SK-N-SH treated with all-trans-retinoic acid at 6 μM for 48 hours (cell line): ENCODE data around the gene LGI1.
A peak's percentile ranks its signal among the peaks of the same experiment; 100 is the strongest.

Source experiments
- ATAC-seq: fragments of 200-7000 bp; cut with Tn5 transposase; 3 replicates; pipeline ENCODE4 v1.9.1; 2020; ENCODE audit warnings: mild to moderate bottlenecking, moderate library complexity
- ARNTL ChIP-seq: fragments of 450-650 bp; formaldehyde crosslinking; IDR thresholded peaks from 2 replicates; pipeline ENCODE4 v1.5.0; 2020; ENCODE audit warnings: low read depth, mild to moderate bottlenecking, moderate library complexity, borderline replicate concordance
- BACH2 ChIP-seq: fragments of 250-450 bp; sonication (Bioruptor Pico); IDR thresholded peaks from 2 replicates; pipeline ENCODE4 v1.9.0; 2021; ENCODE audit warnings: mild to moderate bottlenecking, borderline replicate concordance
- CSDC2 ChIP-seq: fragments of 250-450 bp; sonication (Bioruptor Pico); IDR thresholded peaks from 2 replicates; pipeline ENCODE4 v1.5.0; 2020; ENCODE audit warnings: mild to moderate bottlenecking, moderate library complexity
- ESRRG ChIP-seq: fragments of 250-450 bp; sonication (Bioruptor Pico); IDR thresholded peaks from 2 replicates; pipeline ENCODE4 v1.6.1; 2021; ENCODE audit warnings: mild to moderate bottlenecking
- GLIS3 ChIP-seq: fragments of 250-450 bp; sonication (Bioruptor Pico); IDR thresholded peaks from 2 replicates; pipeline ENCODE4 v1.5.0; 2020; ENCODE audit warnings: mild to moderate bottlenecking, moderate library complexity
- ISL1 ChIP-seq: fragments of 250-450 bp; sonication (Bioruptor Pico); IDR thresholded peaks from 2 replicates; pipeline ENCODE4 v2.1.2; 2022; ENCODE audit warnings: mild to moderate bottlenecking, moderate library complexity
- OSR1 ChIP-seq: fragments of 250-450 bp; sonication (Bioruptor Pico); IDR thresholded peaks from 2 replicates; pipeline ENCODE4 v1.8.0; 2022; ENCODE audit warnings: moderate library complexity, mild to moderate bottlenecking, inconsistent platforms
- SNAI2 ChIP-seq: fragments of 250-450 bp; sonication (Bioruptor Pico); IDR thresholded peaks from 2 replicates; pipeline ENCODE4 v1.5.0; 2020; ENCODE audit warnings: mild to moderate bottlenecking, moderate library complexity
- TCF4 ChIP-seq: fragments of 250-450 bp; sonication (Bioruptor Pico); IDR thresholded peaks from 2 replicates; pipeline ENCODE4 v1.8.0; 2021; ENCODE audit warnings: mild to moderate bottlenecking, moderate library complexity, borderline replicate concordance
- TOX ChIP-seq: fragments of 250-450 bp; sonication (Bioruptor Pico); IDR thresholded peaks from 2 replicates; pipeline ENCODE4 v1.8.0; 2021; ENCODE audit warnings: mild to moderate bottlenecking, moderate library complexity, borderline replicate concordance
- ZC3H10 ChIP-seq: fragments of 250-450 bp; sonication (Bioruptor Pico); IDR thresholded peaks from 2 replicates; pipeline ENCODE4 v1.5.1; 2021; ENCODE audit warnings: mild to moderate bottlenecking, moderate library complexity
- ZFP3 ChIP-seq: fragments of 250-450 bp; sonication (Bioruptor Pico); IDR thresholded peaks from 2 replicates; pipeline ENCODE4 v1.5.0; 2020; ENCODE audit warnings: mild to moderate bottlenecking, moderate library complexity
- ZFP30 ChIP-seq: fragments of 450-650 bp; formaldehyde crosslinking; IDR thresholded peaks from 2 replicates; pipeline ENCODE4 v1.5.0; 2022; ENCODE audit warnings: mild to moderate bottlenecking, moderate library complexity
- ZNF565 ChIP-seq: fragments of 450-650 bp; formaldehyde crosslinking; conservative IDR thresholded peaks from 2 replicates; pipeline ENCODE4 v1.5.0; 2020; ENCODE audit warnings: low read depth, mild to moderate bottlenecking, moderate library complexity
- ZNF70 ChIP-seq: fragments of 450-650 bp; formaldehyde crosslinking; IDR thresholded peaks from 2 replicates; pipeline ENCODE4 v1.5.0; 2020; ENCODE audit warnings: mild to moderate bottlenecking, moderate library complexity
- ZNF8 ChIP-seq: fragments of 450-650 bp; formaldehyde crosslinking; IDR thresholded peaks from 2 replicates; pipeline ENCODE4 v1.5.0; 2020; ENCODE audit warnings: mild to moderate bottlenecking, moderate library complexity
- TF ChIP-seq, protein P1 (sequence below): fragments of 250-450 bp; sonication (Bioruptor Pico); IDR thresholded peaks from 2 replicates; pipeline ENCODE4 v1.5.0; 2020; ENCODE audit warnings: mild to moderate bottlenecking, moderate library complexity
- TF ChIP-seq, protein P2 (sequence below): fragments of 250-450 bp; sonication (Bioruptor Pico); IDR thresholded peaks from 2 replicates; pipeline ENCODE4 v1.8.0; 2020; ENCODE audit warnings: mild to moderate bottlenecking, moderate library complexity, borderline replicate concordance
- TF ChIP-seq, protein P3 (sequence below): fragments of 250-450 bp; sonication (Bioruptor Pico); IDR thresholded peaks from 2 replicates; pipeline ENCODE4 v1.5.1; 2020; ENCODE audit warnings: low read depth, mild to moderate bottlenecking, moderate library complexity
- TF ChIP-seq, protein P4 (sequence below): fragments of 250-450 bp; sonication (Bioruptor Pico); IDR thresholded peaks from 2 replicates; pipeline ENCODE4 v1.5.1; 2021; ENCODE audit warnings: mild to moderate bottlenecking, moderate library complexity

The LGI1 gene

DNA sequence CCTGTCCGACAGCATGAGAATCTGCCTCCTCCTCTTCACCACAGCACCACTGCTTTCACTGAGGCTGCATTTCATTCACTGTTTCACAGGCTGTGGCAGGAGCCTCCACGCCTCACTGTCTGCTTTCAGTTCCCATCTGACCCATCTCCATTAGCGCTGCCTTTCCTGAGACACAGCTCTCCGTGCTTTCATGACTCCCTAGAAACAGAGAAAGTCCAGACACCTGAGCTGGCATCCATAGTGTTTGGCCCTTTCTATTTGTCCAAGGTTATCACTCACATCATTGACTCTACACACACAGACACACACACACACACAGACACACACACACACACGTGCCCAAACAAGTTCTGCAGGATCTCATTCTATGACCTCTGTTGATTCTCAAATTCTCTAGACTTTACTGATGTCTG, 5.2 kb downstream of the LGI1 start:
- ATAC-seq: no peak
- TF ChIP-seq, protein P1, sequence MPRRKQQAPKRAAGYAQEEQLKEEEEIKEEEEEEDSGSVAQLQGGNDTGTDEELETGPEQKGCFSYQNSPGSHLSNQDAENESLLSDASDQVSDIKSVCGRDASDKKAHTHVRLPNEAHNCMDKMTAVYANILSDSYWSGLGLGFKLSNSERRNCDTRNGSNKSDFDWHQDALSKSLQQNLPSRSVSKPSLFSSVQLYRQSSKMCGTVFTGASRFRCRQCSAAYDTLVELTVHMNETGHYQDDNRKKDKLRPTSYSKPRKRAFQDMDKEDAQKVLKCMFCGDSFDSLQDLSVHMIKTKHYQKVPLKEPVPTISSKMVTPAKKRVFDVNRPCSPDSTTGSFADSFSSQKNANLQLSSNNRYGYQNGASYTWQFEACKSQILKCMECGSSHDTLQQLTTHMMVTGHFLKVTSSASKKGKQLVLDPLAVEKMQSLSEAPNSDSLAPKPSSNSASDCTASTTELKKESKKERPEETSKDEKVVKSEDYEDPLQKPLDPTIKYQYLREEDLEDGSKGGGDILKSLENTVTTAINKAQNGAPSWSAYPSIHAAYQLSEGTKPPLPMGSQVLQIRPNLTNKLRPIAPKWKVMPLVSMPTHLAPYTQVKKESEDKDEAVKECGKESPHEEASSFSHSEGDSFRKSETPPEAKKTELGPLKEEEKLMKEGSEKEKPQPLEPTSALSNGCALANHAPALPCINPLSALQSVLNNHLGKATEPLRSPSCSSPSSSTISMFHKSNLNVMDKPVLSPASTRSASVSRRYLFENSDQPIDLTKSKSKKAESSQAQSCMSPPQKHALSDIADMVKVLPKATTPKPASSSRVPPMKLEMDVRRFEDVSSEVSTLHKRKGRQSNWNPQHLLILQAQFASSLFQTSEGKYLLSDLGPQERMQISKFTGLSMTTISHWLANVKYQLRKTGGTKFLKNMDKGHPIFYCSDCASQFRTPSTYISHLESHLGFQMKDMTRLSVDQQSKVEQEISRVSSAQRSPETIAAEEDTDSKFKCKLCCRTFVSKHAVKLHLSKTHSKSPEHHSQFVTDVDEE: no peak
- TF ChIP-seq ZNF70 (CRISPR knock-in tag): 0 out of 2 replicates have a peak, but pooled peaks have one; percentile 19

DNA sequence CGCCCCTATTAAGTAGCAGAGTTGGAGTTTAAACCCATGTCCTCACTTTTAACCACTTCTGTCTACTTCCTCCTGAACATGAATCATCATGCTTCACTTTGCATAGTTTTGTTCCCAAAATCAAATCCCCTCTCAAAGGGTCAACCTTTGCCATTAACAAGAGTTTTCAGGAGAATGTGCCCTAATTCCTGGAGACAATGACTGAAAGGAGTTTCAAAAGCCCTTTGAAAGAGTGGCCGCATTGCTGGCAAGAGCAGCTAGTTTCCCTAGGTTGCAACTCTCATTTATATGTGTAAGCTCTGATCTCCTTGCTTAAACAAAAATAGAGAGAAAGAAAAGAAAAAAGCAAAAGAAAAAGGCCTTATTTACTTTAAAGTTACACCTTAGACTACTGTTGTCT, 9.2 kb downstream of the LGI1 start:
- no peak for ATAC-seq
- no peak for TF ChIP-seq CSDC2 (CRISPR knock-in tag)
- TF ChIP-seq ESRRG (CRISPR knock-in tag): no peak
- no peak for TF ChIP-seq OSR1 (CRISPR knock-in tag)
- no peak for TF ChIP-seq BACH2 (CRISPR knock-in tag)
- TF ChIP-seq, protein P2, sequence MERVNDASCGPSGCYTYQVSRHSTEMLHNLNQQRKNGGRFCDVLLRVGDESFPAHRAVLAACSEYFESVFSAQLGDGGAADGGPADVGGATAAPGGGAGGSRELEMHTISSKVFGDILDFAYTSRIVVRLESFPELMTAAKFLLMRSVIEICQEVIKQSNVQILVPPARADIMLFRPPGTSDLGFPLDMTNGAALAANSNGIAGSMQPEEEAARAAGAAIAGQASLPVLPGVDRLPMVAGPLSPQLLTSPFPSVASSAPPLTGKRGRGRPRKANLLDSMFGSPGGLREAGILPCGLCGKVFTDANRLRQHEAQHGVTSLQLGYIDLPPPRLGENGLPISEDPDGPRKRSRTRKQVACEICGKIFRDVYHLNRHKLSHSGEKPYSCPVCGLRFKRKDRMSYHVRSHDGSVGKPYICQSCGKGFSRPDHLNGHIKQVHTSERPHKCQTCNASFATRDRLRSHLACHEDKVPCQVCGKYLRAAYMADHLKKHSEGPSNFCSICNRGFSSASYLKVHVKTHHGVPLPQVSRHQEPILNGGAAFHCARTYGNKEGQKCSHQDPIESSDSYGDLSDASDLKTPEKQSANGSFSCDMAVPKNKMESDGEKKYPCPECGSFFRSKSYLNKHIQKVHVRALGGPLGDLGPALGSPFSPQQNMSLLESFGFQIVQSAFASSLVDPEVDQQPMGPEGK (CRISPR knock-in tag): no peak
- TF ChIP-seq, protein P1: no peak
- TF ChIP-seq ZNF8 (CRISPR knock-in tag): no peak
- TF ChIP-seq, protein P3, sequence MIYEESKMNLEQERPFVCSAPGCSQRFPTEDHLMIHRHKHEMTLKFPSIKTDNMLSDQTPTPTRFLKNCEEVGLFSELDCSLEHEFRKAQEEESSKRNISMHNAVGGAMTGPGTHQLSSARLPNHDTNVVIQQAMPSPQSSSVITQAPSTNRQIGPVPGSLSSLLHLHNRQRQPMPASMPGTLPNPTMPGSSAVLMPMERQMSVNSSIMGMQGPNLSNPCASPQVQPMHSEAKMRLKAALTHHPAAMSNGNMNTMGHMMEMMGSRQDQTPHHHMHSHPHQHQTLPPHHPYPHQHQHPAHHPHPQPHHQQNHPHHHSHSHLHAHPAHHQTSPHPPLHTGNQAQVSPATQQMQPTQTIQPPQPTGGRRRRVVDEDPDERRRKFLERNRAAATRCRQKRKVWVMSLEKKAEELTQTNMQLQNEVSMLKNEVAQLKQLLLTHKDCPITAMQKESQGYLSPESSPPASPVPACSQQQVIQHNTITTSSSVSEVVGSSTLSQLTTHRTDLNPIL (CRISPR knock-in tag): no peak
- TF ChIP-seq ZNF70 (CRISPR knock-in tag): no peak
- TF ChIP-seq GLIS3 (CRISPR knock-in tag): no peak
- TF ChIP-seq ISL1 (CRISPR knock-in tag): no peak
- TF ChIP-seq TCF4 (CRISPR knock-in tag): no peak
- TF ChIP-seq ZNF565 (CRISPR knock-in tag): no peak
- TF ChIP-seq SNAI2 (CRISPR knock-in tag): no peak
- no peak for TF ChIP-seq ZFP3 (CRISPR knock-in tag)
- TF ChIP-seq ZC3H10: no peak

DNA sequence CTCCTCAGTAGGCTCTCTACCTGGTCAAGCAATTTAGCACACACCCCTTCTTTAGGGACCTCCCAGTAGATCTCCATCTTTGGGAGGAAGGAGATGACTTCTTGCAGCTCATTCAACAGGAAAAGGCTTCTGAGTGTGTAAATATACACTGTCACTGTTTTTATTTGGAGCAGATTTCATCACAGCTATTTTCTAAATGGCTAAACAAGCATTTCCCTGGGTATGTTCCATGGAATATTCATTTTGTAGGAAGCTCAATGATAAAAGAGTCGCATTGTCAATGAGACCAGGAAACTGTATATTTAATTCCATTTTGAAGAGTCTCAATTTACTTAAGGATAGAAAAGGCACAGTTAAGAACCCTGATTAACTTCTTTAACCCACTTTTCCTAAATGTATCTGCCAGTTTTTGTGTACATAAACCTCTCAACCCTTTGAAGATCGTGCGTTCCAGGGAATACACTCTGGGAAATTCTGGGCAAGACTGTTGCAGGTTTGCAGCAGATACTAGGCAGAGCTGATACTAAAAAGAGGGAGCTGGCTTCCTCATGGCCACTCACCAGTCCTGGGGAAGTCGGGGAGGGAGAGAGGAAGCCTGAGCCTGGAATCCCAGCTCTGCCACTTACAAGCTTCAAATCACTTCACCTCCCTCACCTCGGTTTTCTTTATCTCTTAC, 10.1 kb downstream of the LGI1 start:
- ATAC-seq: no peak
- no peak for TF ChIP-seq OSR1 (CRISPR knock-in tag)
- TF ChIP-seq, protein P2 (CRISPR knock-in tag): no peak
- TF ChIP-seq TCF4 (CRISPR knock-in tag): no peak
- TF ChIP-seq ZNF70 (CRISPR knock-in tag): no peak
- TF ChIP-seq ARNTL (CRISPR knock-in tag): no peak
- TF ChIP-seq ZFP3 (CRISPR knock-in tag): no peak
- TF ChIP-seq, protein P4, sequence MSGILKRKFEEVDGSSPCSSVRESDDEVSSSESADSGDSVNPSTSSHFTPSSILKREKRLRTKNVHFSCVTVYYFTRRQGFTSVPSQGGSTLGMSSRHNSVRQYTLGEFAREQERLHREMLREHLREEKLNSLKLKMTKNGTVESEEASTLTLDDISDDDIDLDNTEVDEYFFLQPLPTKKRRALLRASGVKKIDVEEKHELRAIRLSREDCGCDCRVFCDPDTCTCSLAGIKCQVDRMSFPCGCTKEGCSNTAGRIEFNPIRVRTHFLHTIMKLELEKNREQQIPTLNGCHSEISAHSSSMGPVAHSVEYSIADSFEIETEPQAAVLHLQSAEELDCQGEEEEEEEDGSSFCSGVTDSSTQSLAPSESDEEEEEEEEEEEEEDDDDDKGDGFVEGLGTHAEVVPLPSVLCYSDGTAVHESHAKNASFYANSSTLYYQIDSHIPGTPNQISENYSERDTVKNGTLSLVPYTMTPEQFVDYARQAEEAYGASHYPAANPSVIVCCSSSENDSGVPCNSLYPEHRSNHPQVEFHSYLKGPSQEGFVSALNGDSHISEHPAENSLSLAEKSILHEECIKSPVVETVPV (CRISPR knock-in tag): no peak
- TF ChIP-seq, protein P1: no peak
- no peak for TF ChIP-seq ZFP30
- no peak for TF ChIP-seq TOX (CRISPR knock-in tag)
- no peak for TF ChIP-seq SNAI2 (CRISPR knock-in tag)
- TF ChIP-seq, protein P3 (CRISPR knock-in tag): no peak
